Stimulated activated CD8-positive, alpha-beta memory T cell treated with anti-CD3 and anti-CD28 coated beads, Interleukin-15, amount 100 ng/mL, for 4 hours (primary cell): ENCODE data around the gene YES1.
"Not testable (repeated sequence)": the region's sequence is repeated elsewhere in the genome, so short reads cannot be mapped to it uniquely, and the experiment has no call there.

Experiments
- DNase-seq, 2 donors: peaks; one replicate each; pipeline ENCODE4 v3.0.0-alpha.2; 2020; ENCODE audit warnings: low read depth in 2 of 2

Gene YES1

GRCh38 chr18:683531-683930 is 128.5 kb downstream of the YES1 start:
- DNase-seq: no peak

- no peak for DNase-seq
These were observed 129.2 kb downstream of the YES1 start for GRCh38 chr18:682833-683232.

GRCh38 chr18:682416-682815 is 129.6 kb downstream of the YES1 start:
- not testable (repeated sequence) for DNase-seq

GRCh38 chr18:681985-682384 is 130.1 kb downstream of the YES1 start:
- DNase-seq: no peak

- DNase-seq: no peak
These were observed 131.7 kb downstream of the YES1 start for GRCh38 chr18:680392-680791.

- no peak for DNase-seq
These were observed 132.5 kb downstream of the YES1 start for GRCh38 chr18:679516-679915.

GRCh38 chr18:678482-679182 is 133.4 kb downstream of the YES1 start:
- DNase-seq: no peak

- DNase-seq: no peak
These were observed 134.1 kb downstream of the YES1 start for GRCh38 chr18:677951-678381.

GRCh38 chr18:677145-677544 is 134.9 kb downstream of the YES1 start:
- no peak for DNase-seq

GRCh38 chr18:676736-677135 is 135.3 kb downstream of the YES1 start:
- no peak for DNase-seq

- DNase-seq: no peak
These were observed 136.0 kb downstream of the YES1 start for GRCh38 chr18:676069-676468.

- DNase-seq: no peak
These were observed 136.7 kb downstream of the YES1 start for GRCh38 chr18:675307-675706.

GRCh38 chr18:673769-674168 is 138.3 kb downstream of the YES1 start:
- DNase-seq: no peak

- DNase-seq: no peak
These were observed 138.7 kb downstream of the YES1 start for GRCh38 chr18:673317-673716.
